COLO829 (cell line): Measurements from ENCODE around the gene MAD1L1.

Source experiments
- DNase-seq: peaks from one replicate; pipeline ENCODE4 v3.0.0; 2012; ENCODE audit warnings: low spot score

The MAD1L1 gene

DNA sequence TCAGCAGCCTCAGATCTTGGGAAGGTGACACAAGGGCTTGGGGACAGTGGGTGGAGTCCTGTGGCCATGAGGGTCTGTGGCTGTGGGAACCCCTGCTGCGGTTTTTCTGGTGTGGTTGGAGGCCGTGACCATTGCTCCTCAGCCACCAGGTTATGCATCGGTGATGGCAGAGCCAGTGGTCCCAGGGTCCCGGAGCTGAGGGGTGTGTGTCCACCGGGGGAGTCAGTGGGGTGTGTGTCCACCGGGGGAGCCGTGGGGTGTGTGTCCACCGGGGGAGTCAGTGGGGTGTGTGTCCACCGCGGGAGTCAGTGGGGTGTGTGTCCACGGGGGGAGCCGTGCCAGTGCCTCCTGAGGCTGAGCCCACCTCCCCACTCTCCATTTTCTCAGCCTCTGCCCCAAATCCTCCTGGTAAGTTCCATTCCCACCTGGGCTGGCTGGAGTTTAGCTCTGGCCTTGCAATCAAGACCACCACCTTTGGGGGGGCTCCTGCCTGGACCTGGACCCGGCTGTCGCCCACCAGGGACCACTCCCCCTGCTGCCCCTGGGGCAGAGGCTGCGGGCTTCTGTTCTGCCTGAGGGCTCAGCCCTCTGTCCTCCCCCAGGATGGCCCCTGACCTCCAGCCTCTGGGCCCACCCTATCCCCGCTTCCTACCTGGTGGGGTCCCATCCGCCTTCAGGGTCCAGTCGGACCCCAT, 419.2 kb downstream of the MAD1L1 start:
- DNase-seq, result no peak

DNA sequence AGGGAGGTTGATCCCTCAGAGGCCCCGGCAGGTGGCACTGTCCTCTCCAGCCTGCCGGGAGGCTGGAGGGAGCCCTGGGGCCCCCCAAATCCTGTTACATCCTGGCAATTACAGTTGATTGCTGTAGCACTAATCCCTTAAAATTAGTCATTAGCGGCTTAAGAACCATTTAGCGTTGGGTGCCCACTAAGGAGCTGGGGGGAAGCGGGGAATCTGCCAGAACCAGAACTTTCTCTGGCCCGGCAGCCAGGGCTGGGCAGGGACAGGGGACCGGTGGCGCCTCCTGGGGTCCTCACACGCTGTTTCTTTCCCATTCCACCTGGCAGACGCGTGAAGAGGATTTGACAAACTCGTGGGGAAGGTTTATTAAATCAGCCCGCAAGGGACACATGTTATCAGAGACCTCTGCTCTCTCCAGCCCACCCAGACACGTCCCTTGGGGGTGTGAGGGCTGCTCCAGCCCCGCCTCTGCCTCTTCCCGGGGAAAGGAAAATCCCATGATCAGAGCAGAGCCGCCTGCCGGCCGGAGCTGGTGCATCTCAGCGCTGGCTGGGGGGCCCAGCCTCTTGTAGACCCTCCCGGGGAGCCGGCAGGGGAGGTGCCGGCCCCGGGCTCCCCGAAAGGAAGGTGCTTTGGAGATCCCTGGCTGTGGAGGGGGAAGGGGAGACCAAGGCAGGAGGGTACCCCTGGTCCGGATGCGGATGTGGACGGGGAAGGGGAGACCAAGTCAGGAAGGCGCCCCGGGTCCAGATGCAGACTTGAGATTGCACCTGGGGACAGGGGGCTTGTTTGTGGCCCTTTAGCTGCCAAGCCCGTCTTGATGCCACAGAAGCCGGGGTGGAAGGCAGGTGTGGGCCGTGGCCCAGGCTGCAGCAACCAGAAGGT, 420.0 kb downstream of the MAD1L1 start:
- no peak for DNase-seq

DNA sequence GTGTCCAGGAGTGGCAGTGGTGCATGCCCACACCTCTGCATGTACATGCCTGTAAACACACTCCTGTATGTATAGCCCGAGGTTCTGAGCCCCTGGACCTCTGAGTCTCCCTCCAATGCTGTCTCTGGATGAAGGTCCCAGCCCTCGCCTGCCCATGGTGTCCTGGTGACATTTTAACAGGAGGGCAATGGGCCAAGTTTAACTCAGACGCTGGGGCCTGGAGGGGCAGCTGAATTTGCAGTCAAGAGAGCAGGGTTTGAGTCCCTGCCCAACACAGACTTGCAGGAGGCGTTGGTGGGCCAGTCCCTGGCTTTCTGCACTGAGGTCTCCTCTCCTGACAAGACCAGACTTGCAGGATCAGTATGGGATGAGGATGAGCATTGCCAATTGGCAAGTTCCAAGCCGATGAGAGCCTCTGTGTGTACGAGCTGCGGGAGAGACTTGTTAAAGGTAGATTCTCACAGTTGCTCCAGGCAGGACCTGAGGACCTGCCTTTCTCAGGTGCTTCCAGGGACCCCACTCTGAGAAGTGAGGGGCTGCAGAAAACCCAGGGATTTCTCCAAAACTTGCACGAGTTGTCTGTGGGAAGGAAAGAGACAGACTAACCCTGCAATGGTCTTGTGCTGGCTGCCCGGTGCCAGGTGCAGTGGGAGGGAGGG, 420.8 kb downstream of the MAD1L1 start:
- DNase-seq, result no peak

DNA sequence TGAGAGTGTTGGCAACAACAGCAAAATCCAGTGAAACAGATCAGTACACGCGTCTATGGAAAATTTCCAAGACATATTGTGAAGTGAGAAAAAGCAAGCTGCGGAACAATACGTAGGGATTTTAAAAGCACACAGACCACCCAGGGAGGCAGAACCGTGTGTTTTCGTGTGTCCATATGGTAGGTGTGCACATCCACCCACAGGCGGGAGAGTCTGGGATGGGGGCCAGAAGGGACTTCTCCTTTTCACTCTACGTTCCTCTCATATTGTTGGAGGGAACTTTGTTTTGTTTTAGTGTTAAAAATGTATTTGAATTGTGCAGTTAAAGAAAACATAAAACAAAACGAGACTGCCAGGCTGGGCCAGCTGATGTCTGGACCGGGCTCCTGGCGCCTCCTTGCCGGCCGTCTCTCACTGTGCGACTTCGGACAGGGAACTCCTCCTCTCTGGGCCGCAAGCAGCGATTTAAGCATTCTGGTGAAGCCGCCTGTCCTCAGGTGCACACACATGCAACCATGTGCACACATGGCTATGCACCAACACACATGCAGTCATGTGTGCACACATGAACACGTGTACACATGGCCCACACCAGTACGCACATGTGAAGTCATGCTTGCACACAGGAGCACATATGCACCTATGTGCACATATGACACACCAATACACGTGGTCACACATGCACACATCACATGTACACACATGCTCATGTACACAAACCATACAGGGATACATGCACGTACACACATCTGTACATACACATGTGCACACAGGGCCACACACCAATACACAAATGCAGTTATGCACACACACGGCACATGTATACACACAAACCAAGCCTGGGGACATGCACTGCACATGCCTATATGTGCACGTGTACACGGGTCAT, 421.5 kb downstream of the MAD1L1 start:
- no peak for DNase-seq

DNA sequence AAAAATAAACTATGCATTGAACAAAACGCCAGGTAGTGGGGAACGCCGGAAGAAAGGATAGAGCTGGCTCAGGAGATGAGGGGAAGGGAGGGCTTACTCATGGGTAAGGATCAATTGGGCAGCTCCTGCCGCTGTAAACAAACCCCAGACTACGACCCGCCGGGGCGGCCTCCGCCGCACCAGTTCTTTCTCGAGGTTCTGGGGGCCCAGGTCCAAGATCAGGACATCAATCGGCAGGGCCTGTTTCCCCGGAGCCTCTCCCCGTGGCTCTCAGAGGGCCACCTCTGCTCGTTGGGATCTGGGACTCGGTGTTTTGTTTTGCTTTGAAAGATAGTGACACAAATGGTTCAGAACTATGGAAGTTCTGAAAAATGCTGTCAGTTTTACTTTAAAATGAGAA, 422.2 kb downstream of the MAD1L1 start:
- no peak for DNase-seq

DNA sequence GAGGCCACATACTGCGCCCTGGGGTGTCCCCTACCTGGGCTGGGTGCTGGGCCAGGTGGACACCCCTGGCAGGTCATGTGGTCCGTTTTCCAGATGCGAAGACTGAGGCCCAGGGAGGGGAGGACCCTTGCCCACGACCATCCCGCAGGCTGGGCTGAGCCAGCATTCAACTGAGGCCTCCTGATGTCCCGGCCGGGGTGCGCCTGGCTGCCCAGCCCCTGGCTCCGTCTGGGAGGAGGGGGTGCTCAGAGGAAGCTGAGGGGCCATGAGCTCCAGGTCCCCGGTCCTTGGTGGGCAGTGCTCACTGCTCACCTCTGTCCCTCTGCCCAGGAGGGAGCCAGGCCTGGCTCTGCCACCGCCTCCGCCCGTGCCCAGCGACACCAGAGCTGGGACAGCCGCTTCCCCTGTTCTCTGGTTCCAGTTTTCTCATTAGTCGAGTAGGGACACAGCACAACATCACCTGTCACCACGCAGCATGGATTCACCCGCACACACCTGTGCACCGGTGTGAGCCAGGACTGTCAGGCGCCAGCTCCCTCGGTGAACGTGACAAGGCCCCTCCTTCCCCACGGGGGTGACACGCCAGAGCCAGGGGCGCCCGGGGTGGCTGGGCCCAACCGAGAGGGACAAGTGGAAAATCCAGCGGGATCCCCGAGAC, 423.0 kb downstream of the MAD1L1 start:
- DNase-seq, result no peak

DNA sequence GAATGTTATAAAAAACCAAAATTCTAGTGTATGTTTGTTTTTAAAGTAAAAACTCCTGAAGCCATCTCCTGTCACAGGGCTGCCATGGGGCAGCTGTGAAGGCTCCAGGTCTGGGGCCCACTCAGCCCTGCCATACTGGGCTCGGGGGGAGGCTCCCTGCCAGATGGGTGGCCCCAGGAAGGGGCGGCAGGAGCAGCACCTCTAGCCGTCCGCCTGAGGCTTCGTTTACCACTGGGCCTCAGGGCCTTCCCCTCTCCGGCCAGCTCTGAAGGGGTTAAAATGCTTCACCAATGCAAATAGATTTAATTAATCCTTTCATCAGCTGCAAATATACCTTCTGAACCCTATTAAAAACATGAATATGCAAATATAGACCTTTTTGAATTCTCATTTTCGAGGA, 423.7 kb downstream of the MAD1L1 start:
- DNase-seq, result no peak

DNA sequence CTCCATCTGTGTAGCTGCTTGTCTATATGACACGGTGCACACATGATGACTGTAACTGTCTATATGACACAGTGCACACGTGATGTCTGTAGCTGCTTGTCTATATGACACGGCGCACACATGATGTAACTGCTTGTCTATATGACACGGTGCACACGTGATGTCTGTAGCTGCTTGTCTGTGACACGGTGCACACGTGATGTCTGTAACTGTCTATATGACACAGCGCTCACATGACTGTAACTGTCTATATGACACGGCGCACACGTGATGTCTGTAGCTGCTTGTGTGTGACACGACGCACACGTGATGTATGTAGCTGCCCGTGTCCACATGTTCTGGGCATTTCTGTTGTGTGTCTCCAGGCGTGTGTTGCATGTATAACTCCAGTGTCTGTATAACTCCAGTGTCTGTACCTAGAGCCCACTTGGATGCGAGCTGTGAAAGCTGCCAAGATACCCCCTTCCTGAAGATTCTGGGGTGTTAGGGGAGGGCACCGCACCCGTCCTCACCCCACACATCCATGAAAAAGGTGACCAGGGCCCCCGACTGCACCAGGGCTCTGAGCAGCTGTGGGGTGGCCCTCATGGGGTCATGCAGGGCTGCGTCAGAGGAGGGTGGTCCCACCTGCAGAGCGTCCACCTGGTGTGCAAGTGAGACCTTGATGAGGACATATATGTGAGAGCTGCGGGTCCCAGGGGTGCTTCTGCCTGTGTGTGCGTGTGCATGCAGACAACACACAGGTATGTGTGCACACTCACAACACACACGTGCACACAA, 424.7 kb downstream of the MAD1L1 start:
- no peak for DNase-seq

DNA sequence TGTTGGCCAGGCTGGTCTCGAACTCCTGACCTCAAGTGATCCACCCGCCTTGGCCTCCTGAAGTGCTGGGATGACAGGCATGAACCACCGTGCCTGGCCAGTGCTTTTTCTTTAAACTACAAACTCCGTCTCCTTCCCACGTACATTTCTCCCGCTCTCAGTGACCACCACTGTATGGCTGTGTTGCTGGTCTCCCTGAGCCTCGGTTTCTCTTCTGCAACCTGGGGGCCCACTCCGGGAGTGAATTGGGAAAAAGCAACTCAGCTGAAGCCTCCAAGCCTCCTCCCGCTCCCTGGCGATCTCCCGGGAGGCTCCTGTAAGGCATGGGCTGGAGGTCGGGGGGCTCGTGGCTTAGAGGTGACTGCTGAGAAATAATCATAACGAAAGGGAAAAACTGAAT, 426.4 kb downstream of the MAD1L1 start:
- no peak for DNase-seq

DNA sequence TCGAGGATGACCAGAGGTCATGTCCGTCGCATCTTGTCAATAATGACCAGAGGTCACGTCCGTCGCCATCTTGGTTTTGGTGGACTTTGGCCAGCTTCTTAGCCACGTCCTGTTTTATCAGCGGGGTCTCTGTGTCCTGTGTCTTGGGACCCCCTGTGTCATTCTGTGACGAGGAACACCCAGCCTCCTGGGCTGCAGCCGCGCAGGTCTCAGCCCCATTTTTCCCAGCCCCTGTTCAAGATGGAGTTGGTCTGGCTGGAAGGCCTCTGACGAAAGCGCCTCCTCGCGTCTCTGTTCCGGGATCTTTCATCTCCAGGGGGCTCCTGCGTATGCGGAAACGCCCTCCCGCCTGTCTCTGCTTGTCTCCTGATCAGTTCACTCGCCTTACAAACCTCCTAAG, 428.4 kb downstream of the MAD1L1 start:
- DNase-seq, result no peak

DNA sequence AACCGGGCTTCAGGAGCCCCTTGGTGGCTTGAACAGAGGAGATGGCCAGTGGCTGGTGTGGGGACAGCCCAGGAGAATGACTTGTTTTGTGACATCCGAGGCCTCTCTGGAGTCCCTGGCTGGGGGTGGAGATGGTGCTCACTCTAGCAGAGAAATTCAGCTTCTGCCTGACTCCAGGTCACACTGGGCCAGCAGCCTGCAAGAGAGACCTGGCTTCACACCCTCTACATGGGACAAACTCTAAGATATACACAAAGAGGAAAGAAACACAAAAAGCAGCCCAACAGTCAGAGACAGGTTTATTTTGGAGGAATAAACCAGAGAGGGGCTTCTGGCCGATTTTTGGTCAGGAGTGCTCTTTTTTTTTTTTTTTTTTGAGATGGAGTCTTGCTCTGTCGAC, 429.8 kb downstream of the MAD1L1 start:
- no peak for DNase-seq

DNA sequence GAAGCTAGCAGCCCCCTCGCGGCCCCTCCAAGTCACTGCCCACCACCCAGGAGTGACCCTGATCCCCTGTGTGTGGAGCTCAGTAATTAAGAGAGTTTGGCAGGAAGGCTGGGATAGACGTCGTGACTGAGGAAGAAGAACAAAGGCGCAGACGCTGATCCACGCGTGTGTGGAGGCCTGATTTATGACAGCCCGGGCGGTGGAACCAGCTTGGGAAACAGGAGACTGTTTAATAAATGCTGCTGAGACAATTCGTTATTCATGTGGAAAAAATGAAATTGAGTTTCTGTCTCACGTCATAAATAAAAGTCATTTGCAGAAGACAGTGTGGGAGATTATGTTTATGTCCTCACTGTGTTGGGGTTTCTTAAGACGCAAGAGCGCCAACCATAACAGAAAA, 431.8 kb downstream of the MAD1L1 start:
- no peak for DNase-seq

DNA sequence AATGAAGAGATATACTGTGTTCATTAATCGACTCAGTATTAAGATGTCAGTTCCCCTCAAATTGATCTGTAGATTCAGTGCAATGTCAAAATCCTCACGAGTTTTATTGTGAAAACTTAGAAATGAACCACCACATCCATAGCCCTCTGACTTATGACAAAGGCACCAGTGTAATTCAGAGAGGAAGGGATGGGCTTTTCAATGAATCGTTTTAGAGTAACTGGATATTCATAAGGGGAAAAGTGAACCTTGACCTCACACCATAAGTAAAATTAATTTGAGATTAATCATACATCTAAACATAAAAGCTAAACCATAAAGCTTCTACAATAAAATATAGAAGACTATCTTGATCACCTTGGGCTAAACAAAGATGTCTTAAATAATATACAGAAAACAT, 434.6 kb downstream of the MAD1L1 start:
- DNase-seq, result peak; percentile 24

DNA sequence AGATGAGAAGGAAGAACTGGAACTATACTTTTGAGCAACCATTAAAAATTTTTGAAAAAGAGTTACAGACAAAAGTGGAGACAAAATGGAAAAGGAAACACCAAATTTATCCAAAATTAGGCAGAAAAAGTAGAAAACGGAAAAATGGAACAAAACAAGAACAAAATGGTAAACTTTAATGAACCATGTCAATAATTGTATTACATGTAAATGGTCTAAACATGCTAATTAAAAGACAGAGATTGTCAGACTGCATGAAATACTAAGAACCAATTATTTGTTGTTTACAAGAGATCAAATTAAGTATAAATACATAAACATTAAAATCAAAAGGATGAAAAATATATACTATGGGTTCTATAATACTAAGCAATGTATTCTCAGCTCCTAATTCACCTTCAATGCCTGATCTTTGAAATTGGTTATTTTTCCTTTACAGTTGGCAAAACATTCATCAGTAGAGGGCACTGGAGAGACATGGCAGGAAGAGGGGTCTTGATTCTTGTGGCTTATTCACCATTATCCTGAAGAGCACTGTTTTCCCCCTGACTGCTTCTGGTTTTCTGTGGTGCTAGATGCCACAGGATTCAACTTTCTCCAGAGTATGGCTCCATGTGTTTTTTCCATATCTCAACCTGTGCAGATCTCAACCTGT, 437.7 kb downstream of the MAD1L1 start:
- DNase-seq, result no peak

DNA sequence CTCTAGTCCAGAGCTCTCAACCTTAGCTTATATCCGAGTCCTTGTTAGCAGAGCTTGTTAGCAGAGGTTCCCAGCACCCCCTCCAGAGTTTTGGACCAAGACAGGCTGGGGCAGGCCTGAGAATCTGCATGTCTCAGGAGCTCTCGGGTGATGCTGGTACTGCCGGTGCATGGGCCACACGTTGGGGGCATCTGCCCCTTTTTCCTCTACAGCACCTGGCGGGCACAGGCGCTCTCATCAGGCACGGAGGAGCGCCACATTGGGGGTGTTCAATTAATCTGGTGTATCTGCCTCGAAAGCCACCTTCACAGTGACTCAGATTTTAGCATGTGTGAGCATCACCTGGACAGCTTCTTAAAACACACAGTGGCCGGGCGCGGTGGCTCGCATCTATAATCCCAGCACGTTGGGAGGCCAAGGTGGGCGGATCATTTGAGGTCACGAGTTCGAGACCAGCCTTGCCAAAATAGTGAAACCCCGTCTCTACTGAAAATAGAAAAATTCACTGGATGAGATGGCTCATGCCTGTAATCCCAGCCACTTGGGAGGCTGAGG, 445.0 kb downstream of the MAD1L1 start:
- DNase-seq, result no peak

DNA sequence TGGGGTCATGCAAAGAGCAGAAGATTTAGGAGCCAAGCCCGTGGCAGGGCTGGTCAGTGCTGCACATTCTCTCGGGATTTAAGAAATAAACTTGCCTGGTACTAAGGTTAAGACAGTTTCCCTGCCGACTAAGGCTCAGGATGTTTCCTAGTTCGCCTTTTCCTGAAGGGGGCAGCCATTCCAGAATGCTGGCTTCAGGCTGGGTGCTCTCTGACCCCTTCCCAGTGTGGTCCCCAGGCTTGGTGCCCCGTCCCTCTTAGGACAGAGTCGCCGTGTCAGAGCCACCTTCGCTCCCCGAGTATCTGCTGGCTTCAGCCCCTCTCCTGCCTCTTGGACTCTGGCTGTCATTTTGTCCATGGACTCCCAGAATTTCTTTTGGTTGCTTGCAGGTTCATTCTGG, 445.5 kb downstream of the MAD1L1 start:
- DNase-seq, result no peak

DNA sequence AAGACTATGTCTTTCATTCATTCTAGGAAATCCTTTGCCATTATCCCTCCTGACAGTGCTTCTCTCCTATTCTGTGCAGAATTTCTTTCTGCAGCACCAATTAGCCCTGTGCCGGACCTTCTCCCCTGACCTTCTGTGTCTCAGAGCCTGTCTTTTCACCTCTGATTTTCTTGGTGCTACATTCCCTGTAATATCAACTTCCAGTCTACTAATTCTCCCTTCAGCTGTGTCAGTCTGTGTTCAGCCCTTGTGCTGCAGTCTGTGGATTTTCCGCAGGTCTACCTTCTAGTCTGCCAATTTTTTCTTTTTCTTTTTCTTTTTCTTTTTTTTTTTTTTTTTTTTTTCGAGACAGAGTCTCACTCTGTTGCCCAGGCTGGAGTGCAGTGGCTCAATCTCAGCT, 446.9 kb downstream of the MAD1L1 start:
- no peak for DNase-seq

DNA sequence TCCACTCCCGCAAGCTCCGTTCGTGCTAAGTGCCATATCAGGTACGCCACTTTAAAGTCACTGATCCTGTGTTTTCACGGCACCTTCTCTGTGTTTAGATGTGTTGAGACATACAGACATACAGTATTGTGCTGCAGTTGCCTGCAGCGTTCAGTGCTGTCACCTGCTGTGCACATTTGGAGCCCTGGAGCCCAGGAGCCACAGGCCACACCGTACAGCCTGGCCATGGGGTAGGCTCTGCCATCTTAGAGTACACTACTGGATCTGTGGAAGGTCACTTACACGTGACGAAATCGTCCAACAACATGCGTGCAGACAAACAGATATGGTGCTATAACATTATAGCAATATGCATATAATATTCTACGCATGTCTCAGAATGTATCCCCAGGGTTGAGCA, 451.4 kb downstream of the MAD1L1 start:
- no peak for DNase-seq

DNA sequence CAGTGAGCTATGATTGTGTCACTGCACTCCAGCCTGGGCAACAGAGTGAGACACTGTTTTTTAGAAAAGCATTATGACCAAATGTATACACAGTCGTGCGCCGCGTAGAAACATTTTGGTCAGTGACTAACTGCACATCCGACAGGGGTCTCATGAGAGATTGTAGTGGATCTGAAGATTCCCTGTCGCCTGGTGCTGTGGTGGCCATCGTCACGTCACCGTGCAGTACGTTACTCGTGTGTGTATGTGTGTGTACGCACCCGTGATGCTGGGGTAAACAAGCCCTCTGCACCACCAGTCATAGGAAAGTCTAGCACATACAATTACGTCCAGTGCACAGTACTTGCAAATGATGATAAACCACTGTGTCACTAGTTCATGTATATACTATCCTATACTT, 453.3 kb downstream of the MAD1L1 start:
- DNase-seq, result no peak

DNA sequence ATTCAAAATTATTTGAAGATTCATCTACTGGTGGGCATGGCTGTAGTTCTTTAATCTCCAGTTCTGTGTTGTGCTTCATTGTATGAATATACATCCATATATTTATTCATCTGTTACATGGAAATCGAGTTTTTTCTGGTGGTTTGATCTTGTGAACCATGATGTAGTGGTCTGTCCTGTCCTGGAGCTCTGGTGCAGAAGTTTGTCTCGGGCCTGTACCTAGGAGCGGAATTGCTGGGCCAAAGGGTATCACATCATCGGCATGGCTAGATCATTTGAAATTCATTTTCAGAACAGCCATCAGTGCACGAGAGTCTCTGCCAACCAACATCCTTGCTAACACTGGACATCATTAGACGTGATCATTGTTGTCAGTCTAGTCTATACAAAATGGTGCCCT, 455.6 kb downstream of the MAD1L1 start:
- no peak for DNase-seq
